Measurements from ENCODE around the gene NUAK1. TPM values are rescaled to one million over a fixed set of nuclear protein-coding genes. Genes with fewer than 3 reads are reported as not detected.

NUAK1 gene
- total RNA-seq, 2 donors from 2014 or later, result 14.0 to 16.8 TPM

GRCh38 chr12:106084759-106085158, 54.0 kb downstream of the NUAK1 start:
- Mint-ChIP-seq H3K4me3 (no peak overlapping the region), H3K9me3 (no peaks in the 10 kb centered on the region), H3K27ac (no peak overlapping the region), H3K36me3 (ENCODE audit: low read depth) (peaks cover 38% of the 10 kb centered on the region), H3K27me3 (ENCODE audit: insufficient read depth) (no peaks in the 10 kb centered on the region), H3K4me1 (peaks cover 35% of the 10 kb centered on the region)
- H3K4me3 ChIP-seq (ENCODE audit: low read length), result no peak overlapping the region
- H3K9ac ChIP-seq (ENCODE audit: extremely low read depth, low read length, poor library complexity, severe bottlenecking), result no peak overlapping the region
- H3K36me3 ChIP-seq (ENCODE audit: control insufficient read depth, insufficient read depth, low read length), result peaks cover 88% of the 10 kb centered on the region
- no peak for DNase-seq
- WGBS, 2 experiments (ENCODE audit: insufficient coverage in 1 of 2, insufficient read length in 1 of 2), result 92 to 100% methylated on average over 1 to 3 of the region's 3 CpGs
- peak overlapping the region; percentile 98 for H3K27ac ChIP-seq (ENCODE audit: low read depth, low read length)
- H3K4me1 ChIP-seq (ENCODE audit: control insufficient read depth, insufficient read depth, low read length), result peaks cover 14% of the 10 kb centered on the region
- no peaks in the 10 kb centered on the region for H3K27me3 ChIP-seq (ENCODE audit: control insufficient read depth, insufficient read depth, low read length, poor library complexity, severe bottlenecking)
- no peak for TF ChIP-seq CTCF (conservative IDR thresholded peaks at IDR 0.05)
- no peaks in the 10 kb centered on the region for H3K9me3 ChIP-seq (ENCODE audit: control insufficient read depth, low read length)

DNA sequence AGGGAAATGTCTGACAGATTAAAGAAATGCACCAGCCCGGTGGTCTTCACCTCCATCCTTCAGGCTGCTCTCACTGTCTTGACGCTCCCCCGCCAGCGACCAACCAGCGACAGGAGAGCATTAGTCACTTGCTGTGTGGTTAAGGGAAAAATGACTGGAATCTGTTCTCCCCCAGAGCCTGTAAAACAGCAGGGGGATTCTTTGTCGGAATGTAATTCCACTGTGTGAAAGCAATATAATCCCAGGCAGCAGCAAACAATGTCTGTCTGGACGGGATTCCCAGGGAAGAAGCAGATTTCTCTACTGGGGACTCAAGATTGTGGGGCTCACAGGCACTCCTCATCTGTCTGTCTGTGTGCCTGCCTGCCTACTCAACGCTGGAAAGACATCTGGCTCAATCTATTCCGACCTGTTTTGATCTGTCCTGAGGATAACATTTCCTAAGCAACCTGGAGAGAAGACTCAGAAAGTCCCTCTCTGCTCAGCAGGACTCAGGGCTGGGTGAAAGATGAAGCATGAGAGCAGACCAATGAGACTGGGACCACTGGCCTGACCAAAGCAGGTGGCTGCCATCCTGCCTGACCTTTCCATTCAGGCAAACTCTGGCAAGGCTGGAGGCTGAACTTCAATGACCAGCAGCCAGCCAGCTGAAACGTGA, 54.6 kb downstream of the NUAK1 start:
- peaks cover 14% of the 10 kb centered on the region for H3K4me1 ChIP-seq (ENCODE audit: control insufficient read depth, insufficient read depth, low read length)
- H3K9me3 ChIP-seq (ENCODE audit: control insufficient read depth, low read length), result no peaks in the 10 kb centered on the region
- Mint-ChIP-seq H3K9me3 (no peaks in the 10 kb centered on the region), H3K4me1 (peaks cover 34% of the 10 kb centered on the region), H3K27me3 (ENCODE audit: insufficient read depth) (no peaks in the 10 kb centered on the region), H3K4me3 (no peak overlapping the region), H3K36me3 (ENCODE audit: low read depth) (peaks cover 39% of the 10 kb centered on the region), H3K27ac (peak overlapping the region; percentile 90)
- 11 to 33% methylated on average over 3 to 10 of the region's 10 CpGs for WGBS, 2 experiments (ENCODE audit: insufficient coverage in 1 of 2, insufficient read length in 1 of 2)
- H3K9ac ChIP-seq (ENCODE audit: extremely low read depth, low read length, poor library complexity, severe bottlenecking), result peak overlapping the region; percentile 48
- DNase-seq, result peak; percentile 94
- H3K27me3 ChIP-seq (ENCODE audit: control insufficient read depth, insufficient read depth, low read length, poor library complexity, severe bottlenecking), result no peaks in the 10 kb centered on the region
- H3K36me3 ChIP-seq (ENCODE audit: control insufficient read depth, insufficient read depth, low read length), result peaks cover 91% of the 10 kb centered on the region
- TF ChIP-seq CTCF (conservative IDR thresholded peaks at IDR 0.05), result no peak
- peak overlapping the region; percentile 98 for H3K27ac ChIP-seq (ENCODE audit: low read depth, low read length)
- no peak overlapping the region for H3K4me3 ChIP-seq (ENCODE audit: low read length)

DNA sequence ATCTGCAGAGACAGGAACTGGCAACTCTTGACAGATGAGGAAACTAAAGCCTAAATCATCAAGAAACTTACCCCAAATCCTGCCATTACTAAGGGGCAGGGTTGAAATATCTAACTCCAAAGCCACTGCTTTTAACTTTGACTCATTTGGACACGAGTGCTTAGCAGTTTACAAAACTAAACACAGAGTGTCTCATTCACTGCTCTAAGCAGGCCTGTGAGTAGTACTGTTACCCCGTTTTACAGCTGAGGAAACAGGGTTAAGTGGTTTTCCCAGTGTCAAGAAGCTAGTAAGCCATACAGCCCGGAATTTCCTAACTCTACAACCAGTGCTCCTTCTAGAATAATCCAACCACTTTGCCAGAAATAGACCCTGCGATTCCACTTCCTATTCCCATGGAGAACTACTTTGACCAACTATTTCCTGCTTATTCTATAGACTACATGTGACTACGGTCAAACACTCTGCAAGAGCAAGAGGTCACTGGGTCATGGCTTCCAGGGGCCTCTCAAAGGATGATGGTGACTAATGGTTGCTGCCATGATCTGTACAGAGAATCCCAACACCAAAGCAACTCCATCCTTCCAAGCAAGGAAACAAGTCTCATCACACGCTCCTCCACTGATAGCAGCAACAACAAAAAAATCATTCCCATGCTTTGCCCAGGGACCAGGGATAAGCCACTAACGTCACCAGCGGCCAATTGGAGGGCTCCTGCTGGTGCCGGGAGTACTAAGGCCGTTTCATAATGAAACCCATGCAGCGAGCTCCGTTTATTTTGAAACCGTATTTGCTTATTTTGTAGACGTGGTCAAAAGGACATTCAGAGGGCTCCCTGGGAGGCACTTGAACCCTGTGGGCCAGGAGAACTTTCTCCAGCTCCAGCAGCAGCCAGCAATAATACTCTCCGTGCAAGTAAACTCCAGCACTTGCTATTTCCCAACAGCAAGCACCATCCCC, 56.3 kb downstream of the NUAK1 start:
- Mint-ChIP-seq H3K27ac (peak overlapping the region; percentile 58), H3K9me3 (no peaks in the 10 kb centered on the region), H3K27me3 (ENCODE audit: insufficient read depth) (no peaks in the 10 kb centered on the region), H3K4me1 (peaks cover 31% of the 10 kb centered on the region), H3K4me3 (no peak overlapping the region), H3K36me3 (ENCODE audit: low read depth) (peaks cover 41% of the 10 kb centered on the region)
- TF ChIP-seq CTCF (conservative IDR thresholded peaks at IDR 0.05), result no peak
- peaks cover 14% of the 10 kb centered on the region for H3K4me1 ChIP-seq (ENCODE audit: control insufficient read depth, insufficient read depth, low read length)
- H3K36me3 ChIP-seq (ENCODE audit: control insufficient read depth, insufficient read depth, low read length), result peaks cover 92% of the 10 kb centered on the region
- no peaks in the 10 kb centered on the region for H3K9me3 ChIP-seq (ENCODE audit: control insufficient read depth, low read length)
- DNase-seq, result no peak
- H3K4me3 ChIP-seq (ENCODE audit: low read length), result no peak overlapping the region
- no peak overlapping the region for H3K27ac ChIP-seq (ENCODE audit: low read depth, low read length)
- no peaks in the 10 kb centered on the region for H3K27me3 ChIP-seq (ENCODE audit: control insufficient read depth, insufficient read depth, low read length, poor library complexity, severe bottlenecking)
- 92 to 95% methylated on average over 14 to 15 of the region's 15 CpGs for WGBS, 2 experiments (ENCODE audit: insufficient coverage in 1 of 2, insufficient read length in 1 of 2)
- H3K9ac ChIP-seq (ENCODE audit: extremely low read depth, low read length, poor library complexity, severe bottlenecking), result no peak overlapping the region

Measured in endodermal cell (in vitro differentiated cells).